SK-N-SH treated with all-trans-retinoic acid at 6 μM for 48 hours (cell line): ENCODE data around the gene BARX2.

Source experiments
- PATZ1 ChIP-seq: fragments of 250-450 bp; sonication (Bioruptor Pico); IDR thresholded peaks from 2 replicates; pipeline ENCODE4 v1.8.0; 2020; ENCODE audit warnings: mild to moderate bottlenecking, moderate library complexity, borderline replicate concordance
- PPARA ChIP-seq: fragments of 250-450 bp; sonication (Bioruptor Pico); IDR thresholded peaks from 2 replicates; pipeline ENCODE4 v1.5.0; 2020; ENCODE audit warnings: mild to moderate bottlenecking, borderline replicate concordance
- ZFP30 ChIP-seq: fragments of 450-650 bp; formaldehyde crosslinking; IDR thresholded peaks from 2 replicates; pipeline ENCODE4 v1.5.0; 2022; ENCODE audit warnings: mild to moderate bottlenecking, moderate library complexity

- TF ChIP-seq ZFP30 (CRISPR knock-in tag): no peak
- no peak for TF ChIP-seq PATZ1
- no peak for TF ChIP-seq PPARA (CRISPR knock-in tag)
Observed at GRCh38 chr11:129423426-129423825, 47.8 kb downstream of the BARX2 start.
